Neural cell (in vitro differentiated cells): ENCODE data around the gene ZNF622. TPM values are rescaled to one million over a fixed set of nuclear protein-coding genes. Genes with fewer than 3 reads are reported as not detected.

ENCODE experiments used
- H2AFZ ChIP-seq: fragments of 200-600, 300-800 bp; sonication (generic), shearing (Covaris generic); 2 replicates; pipeline ENCODE4 v1.6.0; 2014; ENCODE audit warnings: low read depth, mild to moderate bottlenecking, antibody characterized with exemption, low read length, moderate library complexity
- H3F3A ChIP-seq: fragments of 200-600 bp; shearing (Covaris generic); 2 replicates; pipeline ENCODE4 v1.6.1; 2016; ENCODE audit warnings: mild to moderate bottlenecking, moderate library complexity, mixed read lengths, antibody characterized with exemption, low read length; ENCODE audit not compliant: insufficient read depth, poor library complexity, severe bottlenecking
- H3K27ac ChIP-seq: fragments of 200-600, 300-800 bp; sonication (generic), shearing (Covaris generic); 2 replicates; pipeline ENCODE4 v1.5.1; 2014; ENCODE audit warnings: mild to moderate bottlenecking, low read length, moderate library complexity
- H3K27me3 ChIP-seq: fragments of 300-800, 200-600 bp; sonication (generic), shearing (Covaris generic); 2 replicates; pipeline ENCODE4 v1.6.0; 2014; ENCODE audit warnings: mild to moderate bottlenecking, low read depth, low read length, moderate library complexity; ENCODE audit not compliant: insufficient read depth
- H3K36me3 ChIP-seq: fragments of 300-800, 200-600 bp; sonication (generic), shearing (Covaris generic); 2 replicates; pipeline ENCODE4 v1.5.1; 2014; ENCODE audit warnings: mild to moderate bottlenecking, antibody characterized with exemption, low read length, moderate library complexity; ENCODE audit not compliant: insufficient read depth
- H3K4me2 ChIP-seq: fragments of 300-800, 200-600 bp; sonication (generic), shearing (Covaris generic); 2 replicates; pipeline ENCODE4 v1.6.0; 2014; ENCODE audit warnings: mild to moderate bottlenecking, low read length
- H3K4me3 ChIP-seq: fragments of 300-800, 200-600 bp; sonication (generic), shearing (Covaris generic); 2 replicates; pipeline ENCODE4 v1.5.1; 2014; ENCODE audit warnings: mild to moderate bottlenecking, low read length, moderate library complexity
- H3K79me2 ChIP-seq: fragments of 200-600 bp; shearing (Covaris generic); replicated peaks from 2 replicates; pipeline ENCODE4 v1.6.0; 2014; ENCODE audit warnings: mild to moderate bottlenecking, low read length, moderate library complexity; ENCODE audit not compliant: insufficient read depth
- H3K9ac ChIP-seq: fragments of 300-800, 200-600 bp; sonication (generic), shearing (Covaris generic); 2 replicates; pipeline ENCODE4 v1.6.1; 2016; ENCODE audit warnings: mild to moderate bottlenecking, low read length, mixed read lengths
- H3K9me2 ChIP-seq: fragments of 200-600 bp; shearing (Covaris generic); 2 replicates; pipeline ENCODE4 v1.6.1; 2016; ENCODE audit warnings: mild to moderate bottlenecking, low read length, mixed read lengths; ENCODE audit not compliant: insufficient read depth
- H3K9me3 ChIP-seq: fragments of 200-600, 300-800 bp; sonication (generic), shearing (Covaris generic); 2 replicates; pipeline ENCODE4 v1.6.1; 2016; ENCODE audit warnings: mild to moderate bottlenecking, mixed run types, low read length, moderate library complexity, mixed read lengths
- H4K20me1 ChIP-seq: fragments of 200-600 bp; shearing (Covaris generic); 2 replicates; pipeline ENCODE4 v1.6.1; 2016; ENCODE audit warnings: mild to moderate bottlenecking, mixed run types; ENCODE audit not compliant: insufficient read depth
- CTCF ChIP-seq: fragments of 450-650 bp; IDR thresholded peaks from 2 replicates; pipeline ENCODE4 v1.5.1; 2014; ENCODE audit warnings: antibody characterized with exemption, mild to moderate bottlenecking, moderate library complexity; ENCODE audit not compliant: poor library complexity, severe bottlenecking
- EP300 ChIP-seq: fragments of 450-650 bp; conservative IDR thresholded peaks from 2 replicates; pipeline ENCODE4 v1.6.1; 2014; ENCODE audit warnings: antibody characterized with exemption, mild to moderate bottlenecking, moderate library complexity; ENCODE audit not compliant: poor library complexity, severe bottlenecking
- EZH2 ChIP-seq: fragments of 200-600, 300-800 bp; shearing (Covaris generic), sonication (generic); IDR thresholded peaks from 2 replicates; pipeline ENCODE4 v1.6.1; 2014; ENCODE audit warnings: antibody characterized with exemption, low read length, borderline replicate concordance, mild to moderate bottlenecking; ENCODE audit not compliant: insufficient read depth, poor library complexity, severe bottlenecking
- MXI1 ChIP-seq: fragments of 450-650 bp; conservative IDR thresholded peaks from 2 replicates; pipeline ENCODE4 v1.6.1; 2014; ENCODE audit warnings: antibody characterized with exemption, mild to moderate bottlenecking; ENCODE audit not compliant: poor library complexity, severe bottlenecking
- POLR2AphosphoS5 ChIP-seq: IDR thresholded peaks from 2 replicates; pipeline ENCODE4 v1.6.1; 2012
- RAD21 ChIP-seq: fragments of 450-650 bp; conservative IDR thresholded peaks from 2 replicates; pipeline ENCODE4 v1.6.1; 2014; ENCODE audit warnings: antibody characterized with exemption, mild to moderate bottlenecking, moderate library complexity
- SMC3 ChIP-seq: fragments of 450-650 bp; conservative IDR thresholded peaks from 2 replicates; pipeline ENCODE4 v1.6.1; 2014; ENCODE audit warnings: antibody characterized with exemption, mild to moderate bottlenecking, moderate library complexity; ENCODE audit not compliant: poor library complexity
- TAF1 ChIP-seq: IDR thresholded peaks from 2 replicates; pipeline ENCODE4 v1.6.1; 2012; ENCODE audit warnings: low read depth
- polyA plus RNA-seq: library from polyadenylated mRNA; depleted of rRNA; stranded (reverse); fragments of >200 nt; gene quantifications from 2 replicates; pipeline ENCODE4 v1.2.3, GENCODE V29; 2014
- TF ChIP-seq, protein P1 (sequence below): IDR thresholded peaks from 2 replicates; pipeline ENCODE4 v1.6.1; 2012; ENCODE audit warnings: borderline replicate concordance

Gene ZNF622
- polyA plus RNA-seq, 1 donor from 2014 or later, result 45.9 TPM

- H3F3A ChIP-seq, result no peaks in the 10 kb centered on the region
- H4K20me1 ChIP-seq, result no peaks in the 10 kb centered on the region
- H3K9ac ChIP-seq, result no peak overlapping the region
- no peaks in the 10 kb centered on the region for H3K79me2 ChIP-seq
- H3K9me2 ChIP-seq, result no peaks in the 10 kb centered on the region
- H3K27me3 ChIP-seq, result no peaks in the 10 kb centered on the region
- H3K4me3 ChIP-seq, result no peak overlapping the region
- TF ChIP-seq EZH2 (no peak), RAD21 (no peak), POLR2AphosphoS5 (no peak), MXI1 (no peak), SMC3 (no peak), CTCF (no peak), EP300 (no peak), TAF1 (no peak)
- TF ChIP-seq, protein P1, sequence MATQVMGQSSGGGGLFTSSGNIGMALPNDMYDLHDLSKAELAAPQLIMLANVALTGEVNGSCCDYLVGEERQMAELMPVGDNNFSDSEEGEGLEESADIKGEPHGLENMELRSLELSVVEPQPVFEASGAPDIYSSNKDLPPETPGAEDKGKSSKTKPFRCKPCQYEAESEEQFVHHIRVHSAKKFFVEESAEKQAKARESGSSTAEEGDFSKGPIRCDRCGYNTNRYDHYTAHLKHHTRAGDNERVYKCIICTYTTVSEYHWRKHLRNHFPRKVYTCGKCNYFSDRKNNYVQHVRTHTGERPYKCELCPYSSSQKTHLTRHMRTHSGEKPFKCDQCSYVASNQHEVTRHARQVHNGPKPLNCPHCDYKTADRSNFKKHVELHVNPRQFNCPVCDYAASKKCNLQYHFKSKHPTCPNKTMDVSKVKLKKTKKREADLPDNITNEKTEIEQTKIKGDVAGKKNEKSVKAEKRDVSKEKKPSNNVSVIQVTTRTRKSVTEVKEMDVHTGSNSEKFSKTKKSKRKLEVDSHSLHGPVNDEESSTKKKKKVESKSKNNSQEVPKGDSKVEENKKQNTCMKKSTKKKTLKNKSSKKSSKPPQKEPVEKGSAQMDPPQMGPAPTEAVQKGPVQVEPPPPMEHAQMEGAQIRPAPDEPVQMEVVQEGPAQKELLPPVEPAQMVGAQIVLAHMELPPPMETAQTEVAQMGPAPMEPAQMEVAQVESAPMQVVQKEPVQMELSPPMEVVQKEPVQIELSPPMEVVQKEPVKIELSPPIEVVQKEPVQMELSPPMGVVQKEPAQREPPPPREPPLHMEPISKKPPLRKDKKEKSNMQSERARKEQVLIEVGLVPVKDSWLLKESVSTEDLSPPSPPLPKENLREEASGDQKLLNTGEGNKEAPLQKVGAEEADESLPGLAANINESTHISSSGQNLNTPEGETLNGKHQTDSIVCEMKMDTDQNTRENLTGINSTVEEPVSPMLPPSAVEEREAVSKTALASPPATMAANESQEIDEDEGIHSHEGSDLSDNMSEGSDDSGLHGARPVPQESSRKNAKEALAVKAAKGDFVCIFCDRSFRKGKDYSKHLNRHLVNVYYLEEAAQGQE, result no peak
- no peaks in the 10 kb centered on the region for H3K9me3 ChIP-seq
- H2AFZ ChIP-seq, result no peak overlapping the region
- no peak overlapping the region for H3K27ac ChIP-seq
- no peaks in the 10 kb centered on the region for H3K36me3 ChIP-seq
- no peak overlapping the region for H3K4me2 ChIP-seq
Observed at GRCh38 chr5:16486711-16487111, 21.1 kb upstream of the ZNF622 start.

DNA sequence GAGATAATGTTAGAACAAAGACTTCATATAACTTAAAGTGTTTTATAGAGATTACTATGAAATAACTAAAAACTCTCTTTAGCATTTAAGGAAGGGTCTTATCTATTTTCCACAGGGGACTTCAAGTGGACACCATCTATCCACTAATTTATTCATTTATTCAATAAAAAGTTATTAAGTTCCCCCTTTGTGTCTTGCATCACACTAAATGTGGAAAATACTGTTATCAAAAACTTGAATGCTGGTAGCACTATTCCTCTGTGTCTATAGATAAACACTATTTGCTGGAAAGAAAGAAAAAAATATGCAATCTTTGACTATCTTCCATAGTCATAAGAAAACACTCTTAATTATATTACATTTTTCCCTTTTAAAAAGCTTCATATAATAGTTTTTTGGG is 20.1 kb upstream of the ZNF622 start:
- H3K36me3 ChIP-seq, result no peaks in the 10 kb centered on the region
- H3F3A ChIP-seq, result no peaks in the 10 kb centered on the region
- H3K4me2 ChIP-seq, result no peak overlapping the region
- TF ChIP-seq CTCF (no peak), EP300 (no peak), POLR2AphosphoS5 (no peak), SMC3 (no peak), MXI1 (no peak), EZH2 (no peak), RAD21 (no peak), TAF1 (no peak)
- TF ChIP-seq, protein P1, result no peak
- no peak overlapping the region for H3K27ac ChIP-seq
- no peak overlapping the region for H3K4me3 ChIP-seq
- no peak overlapping the region for H3K9ac ChIP-seq
- H3K9me3 ChIP-seq, result no peaks in the 10 kb centered on the region
- H4K20me1 ChIP-seq, result no peaks in the 10 kb centered on the region
- no peak overlapping the region for H2AFZ ChIP-seq
- no peaks in the 10 kb centered on the region for H3K27me3 ChIP-seq
- no peaks in the 10 kb centered on the region for H3K9me2 ChIP-seq
- H3K79me2 ChIP-seq, result no peaks in the 10 kb centered on the region
